Suppressor macrophage treated with lipopolysaccharide for 1 hour (primary cell): ENCODE results near the gene SLC8A1.

Experiments
- DNase-seq, 3 donors: peaks; one replicate each; pipeline ENCODE4 v3.0.0-alpha.2; 2020 to 2022

The SLC8A1 gene

DNA sequence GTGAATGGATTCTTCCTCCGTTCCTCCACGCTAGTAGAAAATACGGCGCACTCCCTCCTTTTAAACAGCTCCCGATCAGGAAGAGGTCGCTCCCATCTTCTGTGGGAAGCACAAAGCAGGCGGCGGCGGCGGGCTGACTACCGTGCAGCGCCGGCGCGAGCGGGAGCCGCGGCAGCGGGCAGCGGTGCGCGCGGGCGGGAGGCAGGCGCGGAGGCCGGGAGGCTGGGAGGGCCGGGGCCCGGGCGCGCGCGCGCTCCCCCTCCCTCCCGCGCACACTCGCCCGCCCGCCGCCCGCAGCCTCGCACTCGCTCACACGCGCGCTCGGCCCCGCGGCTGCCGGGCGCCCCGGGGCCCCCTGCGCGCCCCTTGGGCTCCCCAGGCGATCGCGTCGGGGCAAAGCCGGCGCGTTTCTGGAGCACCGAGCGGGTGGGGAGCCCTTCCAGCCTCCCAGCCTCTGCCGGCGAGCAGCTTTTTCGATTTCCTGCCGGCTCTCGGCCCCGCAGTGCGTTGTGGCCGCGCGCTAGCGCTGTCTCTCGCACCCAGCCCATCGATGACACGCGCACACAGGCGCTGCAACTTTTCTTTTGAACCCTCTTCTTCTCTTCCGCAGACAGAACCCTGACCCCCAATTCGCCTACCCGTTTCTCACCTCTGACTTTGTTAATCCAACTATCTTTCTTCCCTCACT is at the start of gene SLC8A1:
TSS of gene SLC8A1 (minus strand) at position 173 of the 688 bp plus-strand sequence.
- DNase-seq: peak; percentile 54 to 86 (median 69)

GRCh38 chr2:40499437-40499836 is 47.5 kb upstream of the SLC8A1 start:
- DNase-seq: no peak

DNA sequence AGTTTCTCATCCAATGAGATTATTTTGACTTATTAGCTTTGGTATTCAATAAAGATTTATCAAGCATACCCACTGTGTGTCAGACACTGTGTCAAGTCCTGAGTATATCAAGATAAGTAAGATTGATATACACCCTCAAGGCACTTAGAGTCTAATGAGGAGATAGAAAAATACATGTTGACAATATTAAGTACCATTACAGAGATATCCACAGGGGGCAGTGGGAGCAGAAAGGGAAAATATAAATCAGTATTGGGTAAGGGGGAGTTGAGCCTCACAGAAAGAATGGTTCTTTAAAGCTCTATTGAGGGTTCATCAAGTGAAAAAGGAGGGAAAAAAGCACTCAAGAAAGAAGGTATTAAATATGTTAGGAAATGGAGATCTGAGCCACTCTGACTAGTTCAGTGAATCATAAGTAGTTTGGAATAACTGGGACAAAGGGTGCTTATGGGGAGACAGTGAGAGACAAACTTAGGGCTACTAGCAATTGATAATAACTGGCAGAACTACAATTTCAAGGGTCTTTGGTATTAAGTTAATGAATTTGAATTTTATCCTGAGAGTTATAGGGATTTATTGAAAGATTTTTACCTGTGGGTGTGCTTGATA is 45.5 kb upstream of the SLC8A1 start:
- no peak for DNase-seq

DNA sequence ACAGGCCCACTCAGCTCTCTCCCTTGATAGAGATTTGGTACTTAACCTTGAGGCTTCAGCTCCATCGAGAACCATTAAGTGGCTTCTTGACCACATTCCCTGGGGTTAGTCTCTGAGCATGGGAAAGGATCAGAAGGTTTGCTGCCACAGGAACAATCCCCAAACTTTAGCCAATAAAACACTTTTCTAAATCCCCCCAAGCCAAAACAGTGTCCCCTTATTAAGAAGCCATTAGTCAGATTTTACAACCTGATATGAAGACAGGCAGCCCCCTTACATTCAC is 37.7 kb upstream of the SLC8A1 start:
- no peak for DNase-seq

DNA sequence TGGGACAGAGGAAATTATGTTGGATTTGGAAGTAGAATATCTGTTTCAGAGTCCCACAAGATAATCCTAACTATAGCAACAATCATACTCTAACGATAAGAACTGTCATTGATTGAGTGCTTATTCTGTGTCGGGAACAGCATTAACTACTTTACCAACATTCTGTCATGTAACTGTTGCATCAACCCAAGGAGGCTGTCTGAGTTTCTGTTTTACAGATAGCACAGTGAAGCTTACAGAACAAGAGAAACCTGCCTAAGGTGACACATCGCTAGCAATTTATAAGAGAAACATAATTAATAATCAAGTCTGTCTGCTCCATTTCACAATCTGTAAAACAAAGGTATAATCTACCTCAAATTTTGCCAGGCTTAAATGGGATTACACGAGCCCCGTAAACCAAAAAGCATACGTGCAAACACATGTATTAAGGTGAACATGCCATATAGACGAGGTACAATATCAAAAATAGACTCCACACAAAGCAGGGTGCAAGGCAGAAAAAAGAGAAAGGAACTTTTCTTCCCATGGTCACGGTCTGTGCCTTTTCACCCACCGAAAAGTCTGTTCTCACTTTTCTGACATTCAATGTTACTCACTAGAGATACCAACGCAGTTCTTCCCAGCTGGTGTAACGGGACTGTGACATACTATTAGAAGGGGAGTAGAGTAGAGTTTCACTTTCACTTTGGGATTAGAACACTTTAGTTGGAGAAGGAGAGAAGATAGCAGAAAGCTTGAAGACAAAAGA is 37.2 kb upstream of the SLC8A1 start:
- peak; percentile 67 to 87 (median 72) for DNase-seq

- DNase-seq: peak; percentile 31 to 65 (median 44)
Observed at GRCh38 chr2:40488101-40488601, 36.3 kb upstream of the SLC8A1 start.

DNA sequence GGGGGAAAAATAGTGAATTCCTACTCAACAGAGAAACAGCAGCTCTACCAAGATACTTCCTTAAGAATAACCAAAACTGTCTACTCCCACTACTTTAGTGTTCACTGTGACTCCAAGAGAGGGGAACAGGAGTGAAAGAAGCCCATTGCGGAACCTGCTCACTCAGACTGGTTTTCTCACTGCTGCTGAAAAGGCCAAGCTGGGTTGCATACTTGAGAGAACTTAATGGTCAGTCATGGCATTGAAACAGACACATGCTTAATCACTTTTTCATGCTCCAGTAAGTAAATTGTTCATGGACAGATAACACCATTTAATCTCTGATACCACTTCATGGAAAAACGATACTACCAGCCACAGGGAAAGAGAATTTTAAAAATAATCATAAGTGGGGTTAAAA is 35.7 kb upstream of the SLC8A1 start:
- peak; percentile 80 to 93 (median 90) for DNase-seq

GRCh38 chr2:40485854-40486253 is 34.0 kb upstream of the SLC8A1 start:
- peak; percentile 32 to 48 (median 41) for DNase-seq

DNA sequence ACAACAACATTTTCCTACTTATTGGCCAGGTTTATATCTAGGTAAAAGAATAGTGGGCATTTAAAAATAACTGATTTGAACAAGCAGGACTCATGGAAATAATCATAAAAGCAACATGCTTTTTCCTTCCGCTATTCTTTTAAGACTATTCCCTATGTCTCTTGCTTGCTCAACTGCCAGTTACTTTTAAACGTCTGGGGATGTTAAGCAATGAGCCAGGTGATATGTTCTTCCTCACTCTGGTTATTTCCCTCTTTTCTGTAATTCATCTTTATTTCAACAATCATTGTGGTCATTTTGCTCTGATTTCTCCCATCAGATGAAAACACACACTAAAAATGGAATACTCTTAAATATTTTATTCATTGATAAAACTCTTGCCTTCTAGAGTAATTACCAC is 33.4 kb upstream of the SLC8A1 start:
- DNase-seq: no peak

DNA sequence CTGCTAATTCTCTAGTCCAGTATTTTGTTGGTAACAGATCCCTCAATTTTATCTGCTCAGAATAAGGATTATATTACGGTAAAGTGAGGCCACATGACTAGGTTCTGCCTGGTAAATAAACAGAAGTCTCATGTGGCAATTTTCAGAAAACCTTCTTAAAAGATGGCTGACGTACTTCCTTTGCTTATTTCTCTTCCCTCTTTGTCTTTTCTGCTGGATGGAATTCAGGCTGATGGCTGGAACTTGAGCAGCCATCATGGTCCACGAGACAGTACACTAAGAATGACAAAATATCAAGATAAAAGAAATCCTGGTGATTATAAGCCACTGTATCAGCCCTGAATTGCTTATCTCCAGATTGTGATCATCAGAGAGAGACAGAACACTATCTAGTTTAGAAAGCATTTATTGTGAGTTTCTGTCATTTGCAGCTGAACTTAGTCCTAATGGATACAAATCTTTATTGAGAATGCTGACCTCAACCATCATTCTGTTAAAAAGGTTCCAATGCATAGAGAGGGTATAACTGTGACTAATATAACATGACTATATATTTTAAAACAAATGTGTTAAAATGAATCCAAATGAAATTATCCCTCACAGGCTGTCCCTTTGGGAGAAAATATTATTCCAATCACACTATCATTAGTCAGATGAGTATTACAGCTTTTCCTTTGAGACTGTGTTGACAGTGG is 31.8 kb upstream of the SLC8A1 start:
- DNase-seq: no peak

GRCh38 chr2:40480596-40480995 is 28.7 kb upstream of the SLC8A1 start:
- peak; percentile 41 to 69 (median 61) for DNase-seq

- peak; percentile 69 to 88 (median 82) for DNase-seq
Observed at GRCh38 chr2:40480073-40480472, 28.2 kb upstream of the SLC8A1 start.

GRCh38 chr2:40477361-40477760 is 25.5 kb upstream of the SLC8A1 start:
- peak in 1 of 3 donors; percentile 53 for DNase-seq

DNA sequence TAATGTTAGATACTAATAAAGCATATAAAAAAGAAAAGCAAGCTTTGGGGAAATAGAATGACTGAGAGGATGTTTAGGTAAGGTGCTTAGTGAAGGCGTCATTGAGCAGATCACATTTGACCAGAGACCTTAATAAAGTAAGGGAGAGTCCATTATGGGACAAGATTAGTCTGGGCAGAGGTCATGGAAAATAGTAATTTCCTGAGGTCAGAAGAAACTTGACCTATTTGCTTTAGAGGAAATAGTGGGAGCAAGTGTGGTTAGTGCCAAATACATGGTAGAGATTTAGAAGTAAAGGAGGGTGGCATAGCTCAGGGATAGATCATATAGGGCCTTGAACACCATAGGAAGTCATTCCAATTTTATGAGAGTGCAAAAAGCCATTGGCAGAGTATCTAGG is 24.5 kb upstream of the SLC8A1 start:
- peak in 1 of 3 donors; percentile 38 for DNase-seq

DNA sequence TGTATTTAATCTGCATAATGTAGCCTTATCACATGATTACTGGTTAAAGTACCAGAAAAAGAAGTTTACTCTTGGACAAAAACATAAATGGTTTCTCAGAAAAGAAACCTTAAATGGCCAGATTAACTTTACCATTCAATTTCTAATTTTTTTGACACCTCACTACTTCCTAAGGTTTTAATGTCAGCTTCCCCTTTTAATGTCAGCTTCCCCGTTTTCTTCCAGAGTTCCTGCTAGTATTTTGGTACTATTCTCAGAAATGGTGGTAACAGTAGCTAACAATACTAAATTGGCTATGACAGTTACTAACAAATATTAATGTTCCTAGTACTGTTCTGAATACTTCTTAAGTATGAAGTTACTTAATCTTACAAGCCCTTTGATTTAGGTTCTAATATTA is 22.4 kb upstream of the SLC8A1 start:
- DNase-seq: peak; percentile 39 to 74 (median 58)

GRCh38 chr2:40471866-40472265 is 20.0 kb upstream of the SLC8A1 start:
- DNase-seq: no peak

DNA sequence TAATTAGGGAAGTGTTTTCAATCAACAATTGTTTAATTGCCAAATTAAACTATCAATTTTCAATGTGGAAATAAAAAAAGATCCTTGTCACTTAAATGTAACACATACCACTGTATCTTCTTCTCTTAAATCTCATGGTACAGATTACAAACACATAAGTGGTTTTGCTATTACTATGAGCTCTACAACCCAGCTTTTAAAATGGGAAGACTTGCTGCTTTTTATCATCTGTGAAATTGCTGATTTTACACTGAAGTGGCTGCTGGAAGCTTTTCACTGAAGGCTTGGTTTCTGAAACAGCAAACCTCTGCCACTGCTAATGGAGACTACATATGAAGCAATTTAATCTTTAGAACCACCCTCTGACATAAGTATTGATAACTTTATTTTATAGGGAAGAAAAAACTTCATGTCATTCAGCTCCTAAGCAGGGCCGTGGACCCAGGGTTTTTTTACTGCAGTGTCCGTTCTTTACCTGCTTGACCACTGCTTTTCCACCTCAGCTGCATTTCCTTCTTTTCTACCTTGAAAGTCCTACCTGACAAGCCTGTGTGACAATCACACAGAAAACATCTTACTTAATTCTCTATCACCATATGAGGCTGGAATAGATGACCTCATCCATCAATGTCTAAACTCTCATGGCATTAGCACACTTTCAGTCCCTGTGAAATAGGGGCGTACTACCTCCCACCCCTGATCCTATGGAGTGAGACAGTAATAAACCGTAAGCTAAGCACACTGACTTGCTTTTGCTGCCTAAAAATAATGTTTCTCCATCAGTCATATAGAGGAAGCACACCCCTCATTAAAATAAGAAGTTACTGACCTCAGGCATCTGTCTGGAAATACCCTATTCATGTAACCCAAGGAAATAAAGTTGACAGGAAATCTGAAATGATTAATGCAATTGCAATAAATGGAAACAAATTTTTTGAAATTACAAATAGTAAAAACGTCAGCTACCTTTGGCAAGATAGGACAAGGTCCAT is 19.2 kb upstream of the SLC8A1 start:
- DNase-seq: peak; percentile 66 to 92 (median 88)

DNA sequence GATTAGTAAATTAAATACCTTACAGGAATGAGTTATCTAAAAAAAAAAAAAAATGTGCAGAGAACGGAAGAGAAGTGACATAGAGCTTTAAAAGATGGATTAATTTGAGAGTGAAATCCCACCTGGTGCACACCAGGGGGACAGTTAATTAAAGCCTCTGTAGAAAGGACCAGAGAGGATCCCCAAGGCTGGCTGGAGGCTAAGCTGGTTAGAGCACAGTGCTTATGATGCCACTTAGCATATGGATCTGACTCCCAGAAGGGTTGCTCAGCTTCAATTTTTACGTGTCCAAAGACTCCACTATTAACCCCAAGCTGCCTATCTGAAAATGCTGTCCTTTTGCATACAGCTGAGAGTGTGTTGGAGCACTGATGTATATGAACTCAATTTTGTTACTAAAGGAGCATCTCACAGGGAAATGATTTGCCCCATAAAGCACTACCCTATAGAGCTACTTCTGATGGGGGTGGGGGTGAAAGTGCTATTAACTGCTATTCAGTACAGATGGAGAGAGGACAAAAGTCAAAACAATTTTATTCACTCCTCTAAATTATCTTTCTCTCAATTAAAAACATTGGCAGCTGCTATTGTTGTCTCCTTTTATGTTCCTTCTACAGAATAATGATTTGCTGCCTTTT is 15.2 kb upstream of the SLC8A1 start:
- DNase-seq: no peak

DNA sequence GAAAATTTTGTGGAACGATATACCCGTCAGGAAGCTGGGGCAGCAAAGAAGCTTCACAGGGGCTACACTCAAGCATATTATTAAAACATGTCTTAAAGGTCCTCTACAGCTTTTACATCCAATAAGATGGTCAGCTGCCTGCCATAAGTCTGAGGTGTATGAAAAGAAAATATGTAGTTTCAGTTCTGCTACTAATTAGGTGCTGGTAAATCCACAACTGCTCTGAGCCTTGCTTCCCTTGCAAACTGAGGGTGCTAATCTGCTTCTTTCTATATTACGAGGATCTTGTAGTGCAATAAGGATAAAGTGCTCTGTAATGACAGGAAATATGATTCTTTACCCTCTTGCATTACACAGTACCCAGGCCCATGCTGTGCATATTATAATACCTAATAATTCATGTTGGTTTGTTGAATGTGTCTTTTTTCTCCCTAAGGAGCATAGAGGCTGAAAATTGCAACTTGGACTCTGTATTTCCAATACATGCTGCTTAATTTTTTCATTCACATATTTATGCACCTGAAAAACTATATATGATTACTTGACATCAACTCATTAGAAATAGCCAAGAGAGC is 14.5 kb upstream of the SLC8A1 start:
- DNase-seq: no peak

GRCh38 chr2:40463112-40463511 is 11.2 kb upstream of the SLC8A1 start:
- no peak for DNase-seq

GRCh38 chr2:40458271-40458794 is 6.4 kb upstream of the SLC8A1 start:
- no peak for DNase-seq
